Ovary (tissue), 3 donors: ENCODE results near the gene GRID2.

Experiments used
- EP300 ChIP-seq: sonication (generic); formaldehyde crosslinking; IDR thresholded peaks from one replicate; pipeline ENCODE4 v1.6.1; 2017; ENCODE audit warnings: antibody characterized with exemption
- POLR2A ChIP-seq: fragments of 450-650 bp; IDR thresholded peaks from one replicate; pipeline ENCODE4 v1.6.1; 2017; ENCODE audit warnings: antibody characterized with exemption, mild to moderate bottlenecking, moderate library complexity
- TF ChIP-seq, protein P1 (sequence below), 3 donors: fragments of 450-650 bp in 2 of 3; fragments of 200-600 bp in 1 of 3; IDR thresholded peaks; one replicate each; pipeline versions ENCODE4 v1.5.1 to v1.8.0; 2016 to 2022; ENCODE audit warnings: antibody characterized with exemption in 3 of 3, mild to moderate bottlenecking in 1 of 3
- donor health status: DM: no; HTN: no; CAD: no.

DNA sequence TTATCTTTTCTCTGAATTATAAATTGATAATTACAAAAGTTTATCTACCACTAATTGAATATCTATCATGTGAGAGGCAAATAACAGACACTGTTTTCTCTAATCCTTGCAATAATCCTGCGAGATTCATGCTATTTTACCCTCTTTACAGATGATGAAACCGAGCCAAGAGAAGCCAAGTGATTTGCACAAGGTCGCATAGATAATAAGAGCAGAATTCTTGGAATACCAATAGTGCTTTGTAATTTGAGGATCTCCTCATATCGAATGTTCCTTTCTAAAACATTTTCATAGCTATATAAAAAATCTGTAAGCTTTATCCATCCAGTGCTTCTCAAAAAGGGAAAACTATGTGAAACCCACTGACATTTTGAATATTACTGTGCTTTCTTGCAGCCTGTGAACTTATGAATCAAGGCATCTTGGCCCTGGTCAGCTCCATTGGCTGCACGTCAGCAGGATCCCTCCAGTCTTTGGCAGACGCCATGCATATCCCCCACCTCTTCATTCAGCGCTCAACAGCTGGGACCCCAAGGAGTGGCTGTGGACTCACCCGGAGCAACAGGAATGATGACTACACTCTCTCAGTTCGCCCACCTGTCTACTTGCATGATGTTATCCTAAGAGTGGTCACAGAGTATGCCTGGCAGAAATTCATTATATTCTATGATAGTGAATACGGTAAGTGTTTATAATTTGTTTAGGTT, 781.0 kb downstream of the GRID2 start:
- TF ChIP-seq POLR2A (no peak), EP300 (no peak)
- TF ChIP-seq, protein P1, sequence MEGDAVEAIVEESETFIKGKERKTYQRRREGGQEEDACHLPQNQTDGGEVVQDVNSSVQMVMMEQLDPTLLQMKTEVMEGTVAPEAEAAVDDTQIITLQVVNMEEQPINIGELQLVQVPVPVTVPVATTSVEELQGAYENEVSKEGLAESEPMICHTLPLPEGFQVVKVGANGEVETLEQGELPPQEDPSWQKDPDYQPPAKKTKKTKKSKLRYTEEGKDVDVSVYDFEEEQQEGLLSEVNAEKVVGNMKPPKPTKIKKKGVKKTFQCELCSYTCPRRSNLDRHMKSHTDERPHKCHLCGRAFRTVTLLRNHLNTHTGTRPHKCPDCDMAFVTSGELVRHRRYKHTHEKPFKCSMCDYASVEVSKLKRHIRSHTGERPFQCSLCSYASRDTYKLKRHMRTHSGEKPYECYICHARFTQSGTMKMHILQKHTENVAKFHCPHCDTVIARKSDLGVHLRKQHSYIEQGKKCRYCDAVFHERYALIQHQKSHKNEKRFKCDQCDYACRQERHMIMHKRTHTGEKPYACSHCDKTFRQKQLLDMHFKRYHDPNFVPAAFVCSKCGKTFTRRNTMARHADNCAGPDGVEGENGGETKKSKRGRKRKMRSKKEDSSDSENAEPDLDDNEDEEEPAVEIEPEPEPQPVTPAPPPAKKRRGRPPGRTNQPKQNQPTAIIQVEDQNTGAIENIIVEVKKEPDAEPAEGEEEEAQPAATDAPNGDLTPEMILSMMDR (IDR thresholded peaks at IDR 0.05) = no peak
